GM12875 (cell line): Measurements from ENCODE around the gene HOXB6.

Experiments
- H3K4me3 ChIP-seq: one replicate; pipeline ENCODE4 v1.5.1; 2011; ENCODE audit warnings: low read depth, low read length, control low read depth
- TF ChIP-seq, protein P1 (sequence below): IDR thresholded peaks from 2 replicates; pipeline ENCODE4 v1.5.1; 2011; ENCODE audit warnings: low read depth, mild to moderate bottlenecking, control low read depth, inconsistent platforms, low read length, moderate library complexity, borderline replicate concordance; ENCODE audit not compliant: insufficient read depth

Gene HOXB6

DNA sequence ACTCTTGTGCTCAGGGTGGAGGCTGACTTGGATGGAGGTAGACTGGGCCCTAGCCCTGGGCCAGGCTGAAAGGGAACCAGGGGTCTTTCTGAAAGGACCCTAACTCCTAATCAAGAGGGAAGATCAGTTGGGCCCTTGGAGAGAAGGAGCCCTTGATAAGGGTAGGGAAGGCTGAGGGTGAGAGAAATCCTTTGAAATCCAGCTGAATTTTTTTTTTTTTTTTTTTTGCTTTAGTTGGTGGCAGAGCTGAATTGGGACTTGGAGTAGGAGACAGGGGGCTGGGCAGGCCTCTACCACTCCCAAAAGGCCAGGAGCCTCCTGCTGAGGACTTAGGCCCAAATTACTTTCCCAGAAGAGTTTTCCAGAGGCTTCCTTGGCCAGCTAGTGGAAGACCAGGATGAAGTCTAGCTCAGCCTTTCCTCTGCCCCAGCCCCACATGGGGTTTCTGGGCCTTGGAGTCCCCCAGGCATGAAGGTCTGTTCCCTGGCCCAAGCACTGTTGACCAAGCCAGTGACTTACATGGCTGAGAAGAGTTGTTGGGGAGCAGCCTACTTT is 14.1 kb downstream of the HOXB6 start:
- TF ChIP-seq, protein P1, sequence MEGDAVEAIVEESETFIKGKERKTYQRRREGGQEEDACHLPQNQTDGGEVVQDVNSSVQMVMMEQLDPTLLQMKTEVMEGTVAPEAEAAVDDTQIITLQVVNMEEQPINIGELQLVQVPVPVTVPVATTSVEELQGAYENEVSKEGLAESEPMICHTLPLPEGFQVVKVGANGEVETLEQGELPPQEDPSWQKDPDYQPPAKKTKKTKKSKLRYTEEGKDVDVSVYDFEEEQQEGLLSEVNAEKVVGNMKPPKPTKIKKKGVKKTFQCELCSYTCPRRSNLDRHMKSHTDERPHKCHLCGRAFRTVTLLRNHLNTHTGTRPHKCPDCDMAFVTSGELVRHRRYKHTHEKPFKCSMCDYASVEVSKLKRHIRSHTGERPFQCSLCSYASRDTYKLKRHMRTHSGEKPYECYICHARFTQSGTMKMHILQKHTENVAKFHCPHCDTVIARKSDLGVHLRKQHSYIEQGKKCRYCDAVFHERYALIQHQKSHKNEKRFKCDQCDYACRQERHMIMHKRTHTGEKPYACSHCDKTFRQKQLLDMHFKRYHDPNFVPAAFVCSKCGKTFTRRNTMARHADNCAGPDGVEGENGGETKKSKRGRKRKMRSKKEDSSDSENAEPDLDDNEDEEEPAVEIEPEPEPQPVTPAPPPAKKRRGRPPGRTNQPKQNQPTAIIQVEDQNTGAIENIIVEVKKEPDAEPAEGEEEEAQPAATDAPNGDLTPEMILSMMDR: no peak
- H3K4me3 ChIP-seq: no peak overlapping the region

DNA sequence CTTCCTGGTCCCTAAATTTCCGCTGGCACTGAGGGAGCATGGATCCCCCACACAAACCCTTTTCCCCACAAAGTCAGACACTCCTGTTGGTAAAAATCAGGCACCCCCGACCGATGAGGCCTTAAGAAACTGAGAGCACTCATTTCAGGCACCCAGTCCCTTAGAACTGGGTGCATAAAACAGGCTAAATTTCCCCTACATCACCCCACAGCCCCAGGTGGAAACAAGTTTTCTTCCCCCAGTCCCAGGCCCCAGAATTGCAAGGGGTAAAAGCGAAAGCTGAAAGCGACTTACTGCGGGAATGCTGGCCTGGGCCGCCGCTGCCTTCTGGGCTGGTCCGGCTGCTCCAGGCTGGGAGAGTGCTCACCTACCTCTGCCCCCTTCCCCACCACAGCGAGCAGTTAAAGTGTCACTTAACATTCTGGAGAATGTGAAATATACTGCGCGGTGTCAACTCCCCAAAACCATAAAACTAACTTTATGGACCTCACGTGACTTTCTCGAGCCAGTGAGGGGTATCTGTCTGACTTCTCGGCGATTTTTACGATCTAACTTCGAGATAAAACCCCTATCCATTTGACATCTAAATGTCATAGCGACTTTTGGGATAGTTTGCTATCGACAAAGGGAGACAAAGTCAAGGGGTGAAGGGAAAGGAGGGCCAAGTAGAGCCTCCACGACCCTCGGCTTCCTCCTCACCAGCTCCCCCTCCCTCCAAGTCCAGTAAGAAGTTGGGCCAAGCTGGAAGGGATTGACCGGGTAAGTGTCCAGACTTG is 14.8 kb downstream of the HOXB6 start, which contains the start of gene HOXB3:
TSS of gene HOXB3 (minus strand) at position 411 of the 776 bp plus-strand sequence. CDS start 37,767 bp downstream, outside the sequence.
- no peak within 1 kb of the TSS for H3K4me3 ChIP-seq
- TF ChIP-seq, protein P1: no peak

GRCh38 chr17:48589060-48589830 is 15.5 kb downstream of the HOXB6 start:
- TF ChIP-seq, protein P1: no peak

GRCh38 chr17:48588528-48588927 is 16.3 kb downstream of the HOXB6 start:
- TF ChIP-seq, protein P1: no peak
- H3K4me3 ChIP-seq: no peak overlapping the region

More at GRCh38 chr17:48589060-48589830, 15.5 kb downstream of the HOXB6 start:
- no peak overlapping the region for H3K4me3 ChIP-seq

GRCh38 chr17:48588074-48588415 is 16.7 kb downstream of the HOXB6 start:
- TF ChIP-seq, protein P1: no peak
- H3K4me3 ChIP-seq: no peak overlapping the region

DNA sequence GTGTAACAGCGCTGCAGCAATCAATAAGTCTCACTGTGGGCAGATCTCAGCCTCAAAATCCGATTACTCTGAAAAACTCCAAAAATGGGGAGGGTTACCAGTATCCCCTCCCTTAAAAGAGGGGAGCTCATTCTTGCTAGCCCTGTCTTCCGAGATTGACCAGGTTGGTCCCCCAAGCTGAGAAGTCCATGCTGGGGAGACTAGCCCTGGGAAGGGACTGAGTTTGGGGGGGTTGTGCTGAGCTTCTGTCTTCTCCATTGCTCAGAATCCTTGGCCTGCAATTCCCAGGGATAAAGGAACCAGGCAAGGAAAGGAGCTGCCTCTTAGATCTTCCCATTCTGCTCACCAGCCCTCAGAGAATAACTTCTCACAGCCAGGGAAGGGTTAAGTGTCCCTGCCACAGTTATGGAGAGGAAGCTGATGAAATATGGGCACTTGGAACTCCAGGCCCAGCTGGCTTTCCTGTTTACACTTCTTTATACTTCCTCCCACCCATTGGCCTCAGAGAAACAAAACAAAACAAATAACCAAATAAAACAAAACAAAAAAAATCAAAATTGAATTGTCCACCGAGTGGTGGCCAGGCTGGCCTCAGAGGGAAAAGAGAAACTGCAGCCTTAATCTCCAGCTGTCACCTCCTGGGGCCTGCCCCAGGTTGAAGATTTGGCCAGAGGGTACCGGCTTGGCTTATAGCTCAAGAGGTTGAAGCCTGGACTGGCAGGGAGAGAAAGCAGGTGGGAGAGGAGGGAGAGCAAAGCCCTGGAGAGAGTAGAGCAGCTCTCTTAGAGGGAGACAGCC is 17.3 kb downstream of the HOXB6 start:
- no peak overlapping the region for H3K4me3 ChIP-seq
- TF ChIP-seq, protein P1: no peak
